GM19397 (cell line): ENCODE measurements around the gene KCNK13.
"Not testable (repeated sequence)": the region's sequence is repeated elsewhere in the genome, so short reads cannot be mapped to it uniquely, and the experiment has no call there.

Source experiments
- ATAC-seq: cut with Tn5 transposase; IDR thresholded peaks from one replicate; pipeline ENCODE4 v1.9.1; 2021; ENCODE audit warnings: mild to moderate bottlenecking, moderate library complexity; ENCODE audit not compliant: unreplicated experiment

The KCNK13 gene

DNA sequence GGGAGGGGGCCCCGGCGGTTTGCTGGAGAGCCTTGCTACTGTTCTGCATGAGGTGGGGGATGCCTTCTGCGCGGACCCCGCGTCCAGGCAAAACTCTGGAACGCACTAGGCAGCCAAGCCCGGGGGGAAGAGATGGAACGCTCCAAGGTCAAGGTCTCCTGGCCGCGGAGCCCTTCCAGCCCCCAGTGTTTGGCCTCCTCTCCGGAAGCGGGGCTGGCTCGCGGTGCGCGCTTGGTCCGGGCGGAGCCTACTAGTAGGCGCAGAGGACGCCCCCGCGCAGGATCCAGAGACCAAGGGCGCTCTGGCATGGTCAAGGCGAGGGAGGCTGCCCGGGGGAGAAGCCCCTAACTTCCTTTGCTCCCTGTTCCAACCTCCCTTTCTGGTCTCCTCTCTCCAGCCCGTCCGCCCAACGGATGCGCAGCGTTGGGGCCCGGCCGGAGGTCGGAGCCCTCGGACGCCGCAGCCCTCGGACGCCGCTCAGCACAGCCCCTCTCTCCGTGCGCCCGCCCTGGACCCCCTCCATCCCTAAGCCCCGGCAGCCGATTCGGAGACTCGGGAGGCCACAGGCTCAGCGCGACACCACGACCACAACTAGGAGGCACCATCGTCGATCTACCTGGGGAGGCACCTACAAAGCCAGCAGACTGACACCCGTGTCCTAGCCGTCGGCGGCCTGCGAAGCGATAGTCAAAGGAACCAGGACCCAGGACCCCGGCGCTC is 669 bp upstream of the KCNK13 start:
- peak; percentile 25 for ATAC-seq

DNA sequence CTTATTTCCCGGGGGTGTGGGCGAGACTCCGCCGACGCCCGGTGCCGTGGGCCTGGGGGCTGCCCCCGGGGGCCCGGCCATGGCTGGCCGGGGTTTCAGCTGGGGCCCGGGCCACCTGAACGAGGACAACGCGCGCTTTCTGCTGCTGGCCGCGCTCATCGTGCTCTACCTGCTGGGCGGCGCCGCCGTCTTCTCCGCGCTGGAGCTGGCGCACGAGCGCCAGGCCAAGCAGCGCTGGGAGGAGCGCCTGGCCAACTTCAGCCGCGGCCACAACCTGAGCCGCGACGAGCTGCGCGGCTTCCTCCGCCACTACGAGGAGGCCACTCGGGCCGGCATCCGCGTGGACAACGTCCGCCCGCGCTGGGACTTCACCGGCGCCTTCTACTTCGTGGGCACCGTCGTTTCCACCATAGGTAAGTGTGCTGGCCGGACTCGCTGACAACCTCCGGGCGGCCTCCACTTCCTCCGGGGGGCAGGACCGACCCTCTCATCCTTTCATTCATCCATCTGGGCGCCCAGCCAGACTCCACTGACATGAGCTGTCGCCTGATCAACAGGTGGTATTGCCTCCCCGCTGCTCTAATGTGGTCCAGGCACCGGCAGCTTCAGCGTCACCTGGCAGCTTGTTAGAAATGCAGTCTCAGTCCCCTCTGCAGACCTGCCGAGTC is 467 bp downstream of the KCNK13 start:
- no peak for ATAC-seq

DNA sequence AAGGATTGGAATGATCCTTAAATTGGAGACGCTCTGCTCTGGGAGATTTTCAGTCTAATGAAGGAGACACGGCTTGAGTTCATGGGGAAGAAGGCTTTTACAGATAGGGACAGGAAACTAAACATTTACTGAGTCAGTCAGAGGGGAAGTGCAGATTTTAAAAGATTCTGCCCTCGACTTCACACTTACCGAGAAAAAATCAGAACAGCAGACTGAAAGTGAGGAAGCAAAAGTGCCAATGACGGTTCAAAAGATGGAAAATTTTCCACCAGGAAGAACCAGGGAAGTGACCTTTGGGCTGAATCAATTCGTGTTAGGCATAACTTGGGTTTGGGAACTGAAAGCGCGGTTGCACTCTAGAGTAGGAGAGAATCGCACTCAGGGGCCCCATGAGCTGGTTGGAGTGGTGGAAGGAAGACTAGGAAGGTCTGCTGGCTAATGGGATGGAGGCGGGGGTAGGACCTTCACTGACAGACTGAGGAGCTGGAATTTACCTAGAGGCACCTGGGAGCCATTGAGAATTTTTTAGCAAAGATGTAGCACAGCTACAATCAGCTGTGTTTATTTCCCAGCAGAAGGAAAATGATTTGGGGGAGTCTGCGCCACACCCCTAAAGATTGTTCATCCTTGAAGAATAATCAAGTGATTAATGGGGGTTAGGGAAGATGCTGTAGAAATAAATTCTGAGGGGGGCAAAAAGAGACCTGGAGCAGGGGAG is 1.2 kb downstream of the KCNK13 start:
- ATAC-seq = no peak

DNA sequence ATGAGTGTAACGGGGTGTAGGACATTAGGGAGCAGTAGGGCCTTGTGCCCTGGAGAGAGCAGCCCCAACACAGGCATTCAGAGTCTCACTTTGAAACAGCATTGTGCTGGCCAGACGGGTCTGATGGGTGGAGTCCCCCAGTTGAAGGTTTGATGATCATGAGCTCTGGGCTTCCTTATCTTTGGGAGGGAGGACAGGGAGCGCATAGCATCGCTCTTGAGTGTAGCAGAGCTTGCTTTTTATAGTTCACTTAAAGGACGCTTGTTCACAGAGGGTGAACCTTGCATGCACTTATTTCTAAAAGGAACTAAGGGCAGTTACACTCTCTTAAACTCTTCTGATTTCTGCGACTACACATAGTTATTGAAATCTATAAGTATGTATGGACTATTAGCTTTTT is 10.6 kb downstream of the KCNK13 start:
- no peak for ATAC-seq

DNA sequence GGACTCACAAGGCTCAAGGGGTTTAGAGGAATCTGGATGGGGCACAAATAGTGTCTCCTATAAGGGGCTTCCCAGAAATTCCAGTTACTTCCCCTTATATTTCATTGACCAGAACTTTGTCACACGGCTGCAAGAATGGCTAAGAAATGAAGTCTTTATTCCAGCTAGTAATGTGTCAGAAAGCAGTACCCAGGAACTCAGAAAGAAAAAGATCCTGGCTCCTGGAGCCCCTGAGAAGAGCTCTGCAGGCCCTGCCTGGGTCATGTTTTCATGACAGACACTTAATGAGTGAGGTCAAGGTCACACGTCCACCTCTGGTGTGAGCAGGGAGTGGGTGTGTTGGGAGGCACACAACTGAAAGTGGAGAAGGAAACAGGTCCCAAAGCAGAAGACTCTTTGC is 17.8 kb downstream of the KCNK13 start:
- no peak for ATAC-seq

DNA sequence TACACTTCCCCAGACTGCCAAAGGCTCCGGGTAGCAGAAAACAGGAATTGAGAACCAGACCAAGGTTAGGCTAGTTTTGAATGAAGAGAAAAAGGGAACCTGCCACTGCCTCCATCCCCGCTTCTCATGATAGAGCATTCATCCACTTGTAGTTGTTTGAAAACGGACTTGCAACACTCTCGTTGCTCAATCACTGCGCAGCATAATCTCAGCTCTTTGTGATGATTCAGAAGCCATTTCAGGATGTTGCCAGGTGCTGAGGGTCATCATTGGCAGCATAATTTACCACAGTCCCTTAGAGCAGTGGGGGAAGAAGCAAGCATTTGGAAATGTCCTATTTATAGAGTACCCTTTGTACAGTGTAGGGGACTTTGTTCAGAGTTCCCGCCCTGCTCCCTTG is 25.6 kb downstream of the KCNK13 start:
- no peak for ATAC-seq

DNA sequence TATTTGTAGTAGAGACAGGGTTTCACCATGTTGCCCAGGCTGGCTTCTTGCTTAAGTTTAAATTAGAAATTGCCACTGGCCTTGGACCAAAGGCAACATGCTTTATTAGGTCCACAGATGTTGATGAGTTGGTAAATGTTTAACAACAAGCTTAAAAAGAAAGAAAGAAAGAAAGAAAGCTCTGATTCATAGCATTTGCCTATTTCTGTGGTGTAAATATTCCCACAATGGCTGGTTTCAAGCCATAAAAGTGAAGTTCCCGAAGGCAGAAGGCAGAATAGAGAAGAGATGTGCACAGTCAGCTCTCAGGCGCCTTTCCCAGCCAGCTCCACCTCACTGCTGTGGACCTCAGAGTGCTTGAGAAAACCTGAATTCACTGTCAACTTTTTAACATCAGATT is 26.4 kb downstream of the KCNK13 start:
- no peak for ATAC-seq

DNA sequence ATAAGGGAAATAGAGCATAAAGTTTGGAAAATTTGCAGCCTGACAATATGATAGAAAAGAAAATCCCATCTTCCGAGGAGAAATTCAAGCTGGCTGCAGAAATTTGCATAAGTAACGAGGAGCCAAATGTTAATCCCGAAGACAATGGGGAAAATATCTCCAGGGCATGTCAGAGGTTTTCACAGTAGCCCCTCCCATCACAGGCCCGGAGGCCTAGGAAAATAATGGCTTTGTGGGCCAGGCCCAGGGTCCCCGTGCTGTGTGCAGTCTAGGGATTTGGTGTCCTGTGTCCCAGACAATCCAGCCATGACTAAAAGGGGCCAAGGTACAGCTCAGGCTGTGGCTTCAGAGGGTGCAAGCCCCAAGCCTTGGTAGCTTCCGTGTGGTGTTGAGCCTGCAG is 27.7 kb downstream of the KCNK13 start:
- ATAC-seq = not testable (repeated sequence)

DNA sequence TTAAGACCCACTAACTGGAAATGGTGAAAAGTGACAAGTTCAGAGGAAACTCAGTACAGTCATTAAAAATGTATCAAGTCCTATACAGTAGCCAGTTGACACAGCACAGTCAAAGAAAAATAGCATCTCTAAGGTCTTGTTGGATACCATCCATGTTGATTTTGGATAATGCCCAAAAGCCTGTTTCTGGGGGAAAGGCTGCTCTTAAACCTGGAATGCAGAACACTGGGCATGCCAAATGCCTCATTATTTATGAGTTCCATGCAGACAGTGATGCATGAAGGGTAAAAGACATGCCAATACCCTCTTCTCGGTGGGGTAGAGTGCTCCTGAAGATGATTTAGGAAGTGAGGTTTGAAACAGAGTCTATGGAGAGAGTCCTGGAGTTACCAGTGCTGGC is 29.6 kb downstream of the KCNK13 start:
- no peak for ATAC-seq

DNA sequence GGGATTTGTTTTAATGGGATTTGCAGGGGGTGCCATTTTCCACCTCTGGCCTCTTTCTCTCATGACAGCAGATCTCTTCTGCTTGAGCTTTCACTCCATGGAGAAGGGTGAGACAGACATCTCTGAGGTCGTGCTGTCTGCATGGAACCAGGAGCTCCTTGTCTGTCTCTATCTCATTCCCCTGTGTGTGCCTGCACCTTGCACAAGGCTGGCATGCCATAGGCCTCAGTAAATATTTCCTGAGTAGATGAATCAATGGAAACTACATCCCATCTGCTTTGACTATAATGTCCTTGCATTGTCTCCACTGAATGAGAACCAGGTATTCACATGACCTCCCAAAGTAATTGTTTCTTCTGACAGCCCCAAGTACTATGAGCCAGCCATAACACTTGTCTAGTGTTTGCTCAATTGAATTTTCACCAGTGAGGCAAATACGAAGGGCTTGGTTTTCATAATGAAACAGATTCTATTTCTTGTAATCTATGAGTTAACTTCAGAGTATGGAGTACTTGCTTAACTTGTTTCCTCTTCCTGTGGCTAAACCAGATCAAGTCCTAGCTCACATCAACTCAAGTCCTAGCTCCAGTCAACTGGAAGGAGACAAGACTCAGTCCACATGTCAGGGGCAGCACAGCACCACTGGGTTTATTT is 32.3 kb downstream of the KCNK13 start:
- no peak for ATAC-seq

DNA sequence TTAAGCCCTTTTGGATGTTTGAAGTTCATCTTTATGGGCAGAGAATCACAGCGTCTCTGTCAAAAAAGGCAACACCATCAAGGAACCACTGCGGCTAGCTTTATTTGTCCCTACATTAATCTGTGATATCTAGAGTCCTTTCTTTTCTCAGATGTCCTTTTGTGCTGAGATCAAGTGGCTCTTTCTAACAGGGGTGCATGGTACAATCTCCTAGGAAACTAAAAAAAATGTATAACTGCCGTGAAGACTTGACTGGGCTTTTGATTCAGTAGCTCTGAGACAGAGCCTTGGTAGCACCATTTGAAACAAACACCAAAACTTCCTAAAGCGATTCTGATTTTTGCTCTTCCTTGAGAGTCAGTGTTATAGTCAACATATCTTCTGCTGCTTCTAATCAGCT is 33.3 kb downstream of the KCNK13 start:
- no peak for ATAC-seq

DNA sequence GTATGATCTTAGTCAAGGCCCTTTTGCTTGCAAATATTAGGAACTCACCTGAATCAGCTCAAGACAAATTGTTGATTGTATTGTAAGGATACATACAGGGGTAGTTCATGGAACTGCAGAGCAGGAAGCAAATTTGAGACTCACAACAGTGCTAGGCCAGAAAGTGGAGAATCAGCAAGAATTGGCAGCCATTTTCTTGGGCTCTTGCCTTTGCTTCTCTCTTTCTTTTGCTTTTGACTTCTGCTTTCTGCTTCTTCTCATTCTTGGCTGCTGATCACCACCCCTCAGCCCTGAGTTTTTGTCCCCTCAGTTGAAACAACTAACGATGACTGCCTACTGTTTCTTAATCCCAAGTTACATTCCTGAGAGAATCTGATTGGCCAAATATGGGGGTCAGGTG is 34.8 kb downstream of the KCNK13 start:
- no peak for ATAC-seq

DNA sequence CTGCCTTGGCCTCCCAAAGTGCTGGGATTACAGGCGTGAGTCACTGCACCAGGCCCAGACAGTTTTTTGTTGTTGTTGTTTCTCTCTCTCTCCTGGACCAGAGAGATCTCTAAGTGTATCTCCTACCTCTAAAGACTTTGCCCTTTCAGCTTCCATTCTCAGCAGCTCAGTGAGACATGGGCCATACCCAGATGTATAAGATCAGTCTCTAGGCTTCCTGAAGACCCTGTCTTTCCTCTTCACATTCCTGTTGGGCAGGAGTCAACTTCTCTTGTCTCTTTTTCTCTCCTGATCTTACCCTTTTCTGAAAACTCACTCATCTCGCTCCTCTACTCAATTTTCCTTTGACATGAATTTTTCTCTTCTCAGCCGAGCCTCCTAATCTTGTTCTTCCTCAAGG is 42.0 kb downstream of the KCNK13 start:
- ATAC-seq = no peak

DNA sequence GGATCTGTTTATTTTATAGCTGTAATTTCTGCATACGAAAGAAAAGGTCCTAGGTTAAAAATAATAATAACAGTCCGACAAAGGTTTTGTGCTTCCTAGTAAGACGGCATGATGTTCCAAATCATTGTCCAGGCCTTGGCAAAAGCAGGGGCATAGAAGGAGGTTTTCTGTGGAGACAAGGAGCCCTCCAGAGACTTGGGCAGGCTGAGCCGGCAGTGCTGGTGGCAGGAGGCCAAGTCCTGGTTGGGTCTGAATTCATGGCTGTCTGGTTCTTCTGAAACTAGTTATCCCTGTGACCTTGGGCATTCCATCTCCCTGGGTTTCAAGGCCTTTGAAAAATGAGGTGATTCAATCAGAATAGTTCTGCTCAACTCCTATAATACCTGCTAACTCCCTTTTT is 44.0 kb downstream of the KCNK13 start:
- ATAC-seq = no peak

DNA sequence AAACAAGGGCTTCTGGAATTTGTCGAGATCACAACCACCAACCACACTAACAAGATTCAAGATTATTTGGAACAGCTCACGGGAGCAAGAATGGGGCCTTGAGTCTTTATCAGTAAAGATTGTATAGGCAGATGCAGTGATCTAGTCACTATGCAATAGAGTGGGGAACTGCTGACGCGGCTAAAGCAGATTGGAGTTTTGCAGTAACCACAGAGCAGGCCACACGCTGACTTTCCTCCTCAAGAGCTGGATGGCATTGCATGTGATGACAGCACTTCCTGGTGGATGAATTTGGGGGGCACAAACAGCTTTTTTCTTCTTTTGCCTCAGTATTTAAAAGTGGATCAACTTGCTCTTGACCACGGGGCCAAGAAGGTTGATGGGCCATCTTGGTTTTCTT is 46.0 kb downstream of the KCNK13 start:
- no peak for ATAC-seq

DNA sequence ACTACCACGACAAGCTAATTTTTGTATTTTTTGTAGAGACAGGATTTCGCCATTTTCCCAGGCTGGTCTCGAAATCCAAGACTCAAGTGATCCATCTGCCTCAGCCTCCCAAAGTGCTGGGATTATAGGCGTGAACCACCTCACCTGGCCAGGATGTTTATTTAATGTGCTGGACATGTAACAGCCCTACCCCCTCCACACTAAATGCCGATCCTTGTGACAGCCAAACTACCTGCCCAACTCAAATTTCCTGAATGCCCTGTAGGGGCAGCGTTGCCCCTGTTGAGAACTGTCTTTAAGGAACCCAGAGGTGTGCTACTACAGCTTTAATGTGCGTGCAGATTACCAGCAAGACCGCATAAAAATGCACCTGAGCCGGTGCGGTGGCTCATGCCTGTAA is 48.1 kb downstream of the KCNK13 start:
- ATAC-seq = no peak

DNA sequence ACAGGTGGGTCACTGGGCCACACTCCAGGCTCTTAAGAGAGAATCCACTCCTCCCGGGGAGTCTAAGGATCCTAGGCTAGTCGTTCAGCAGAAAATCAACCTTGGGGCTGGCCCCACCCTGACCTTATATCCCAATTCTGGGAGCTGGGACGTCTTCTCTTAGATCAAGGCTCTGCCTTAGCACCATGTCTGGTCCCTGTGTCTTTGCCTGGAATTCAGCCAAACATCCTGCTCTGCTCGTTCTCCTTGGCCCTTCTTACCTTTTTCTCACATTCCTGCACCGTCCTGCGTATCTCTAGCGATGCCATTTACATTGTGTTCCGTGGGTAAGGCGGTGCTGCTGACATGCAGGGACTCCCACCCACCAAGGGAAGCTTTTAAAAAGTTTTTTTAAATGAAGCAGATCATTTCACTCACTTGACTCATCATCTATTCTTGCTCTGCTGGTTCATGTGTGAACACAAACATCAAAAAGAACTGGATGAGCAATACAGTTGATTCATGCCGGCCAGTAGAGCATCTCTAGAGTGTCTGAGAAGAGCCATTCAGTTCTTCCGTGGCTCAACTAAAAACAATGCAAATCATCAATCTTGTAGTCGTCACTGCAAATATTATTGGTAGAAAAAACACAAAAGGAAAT is 50.2 kb downstream of the KCNK13 start:
- no peak for ATAC-seq

DNA sequence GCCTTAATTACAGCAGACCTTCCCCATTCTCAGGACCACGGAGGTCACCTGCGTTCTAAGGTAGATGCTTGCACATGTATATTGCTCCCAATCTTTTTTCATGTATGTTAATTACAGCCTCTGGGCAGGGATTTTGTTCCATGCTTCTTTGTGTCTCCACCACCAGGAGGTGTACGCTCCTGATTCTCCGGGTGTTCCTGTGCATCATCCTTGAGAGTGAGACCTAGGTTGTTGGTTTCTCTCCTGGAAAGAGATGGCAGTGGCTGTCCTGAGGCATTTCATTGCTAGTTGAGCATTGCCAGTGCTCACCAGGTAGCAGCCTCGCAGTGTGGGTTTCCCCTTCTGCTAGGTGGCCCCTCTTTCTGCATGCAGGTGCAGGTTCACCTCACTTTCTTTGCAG is 52.8 kb downstream of the KCNK13 start:
- no peak for ATAC-seq

DNA sequence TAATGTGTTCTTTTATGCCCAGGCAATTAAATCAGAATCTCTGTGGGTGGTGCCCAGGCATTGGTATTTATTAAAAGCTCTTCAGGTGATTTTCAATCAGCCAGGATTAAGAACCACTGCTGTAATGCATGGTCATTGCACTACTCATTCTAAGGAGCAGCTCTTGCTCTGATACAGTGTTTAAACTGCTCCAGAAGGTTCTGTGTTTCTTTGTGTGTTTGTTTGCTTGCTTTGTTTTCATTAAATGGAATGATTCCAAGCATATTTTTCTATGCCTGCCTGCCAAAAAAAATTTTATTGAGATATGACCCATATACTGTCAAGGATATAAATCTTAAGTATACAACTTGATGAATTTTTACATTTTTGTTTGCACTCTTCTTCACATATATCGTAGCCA is 54.0 kb downstream of the KCNK13 start:
- ATAC-seq = no peak

DNA sequence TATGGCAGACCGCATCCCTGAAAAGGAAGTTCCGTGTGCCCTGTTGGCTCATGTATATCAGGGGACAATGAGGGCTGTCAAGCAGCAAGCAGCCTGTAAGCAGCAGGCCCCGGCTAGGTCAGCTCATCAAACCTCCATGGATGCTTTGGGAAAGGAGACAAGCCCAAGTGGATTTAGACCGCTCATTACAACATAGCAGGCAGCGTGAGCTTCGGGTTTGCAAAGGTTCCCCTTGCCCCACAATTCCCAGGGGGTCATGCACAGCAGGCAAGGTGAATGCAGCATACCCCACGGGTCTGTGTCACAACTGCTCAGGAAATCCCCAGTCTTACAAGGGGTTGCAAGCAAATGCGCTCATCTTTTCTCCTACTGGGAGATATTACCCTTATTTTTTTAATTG is 54.6 kb downstream of the KCNK13 start:
- no peak for ATAC-seq

DNA sequence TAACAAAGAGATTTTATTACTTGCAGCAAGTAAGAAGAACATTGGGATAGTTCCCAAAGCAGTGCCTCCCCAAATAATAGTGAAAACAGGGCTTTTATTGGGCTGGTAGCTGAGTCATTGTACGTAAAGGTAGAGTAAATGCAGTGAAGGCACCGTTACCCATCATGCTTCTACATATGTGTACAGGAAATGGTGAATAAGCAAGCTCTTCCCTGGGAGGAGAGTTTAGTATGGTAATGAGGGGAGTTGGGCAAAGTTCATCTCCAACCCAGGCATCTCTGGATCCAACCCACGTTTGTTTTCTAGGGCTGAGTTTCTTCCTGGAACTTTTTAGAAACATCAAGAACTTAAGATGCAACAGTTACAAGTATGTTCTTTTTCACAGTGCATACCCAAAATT is 56.2 kb downstream of the KCNK13 start:
- no peak for ATAC-seq
